Measurements from ENCODE around the gene MBOAT1.

Gene MBOAT1

DNA sequence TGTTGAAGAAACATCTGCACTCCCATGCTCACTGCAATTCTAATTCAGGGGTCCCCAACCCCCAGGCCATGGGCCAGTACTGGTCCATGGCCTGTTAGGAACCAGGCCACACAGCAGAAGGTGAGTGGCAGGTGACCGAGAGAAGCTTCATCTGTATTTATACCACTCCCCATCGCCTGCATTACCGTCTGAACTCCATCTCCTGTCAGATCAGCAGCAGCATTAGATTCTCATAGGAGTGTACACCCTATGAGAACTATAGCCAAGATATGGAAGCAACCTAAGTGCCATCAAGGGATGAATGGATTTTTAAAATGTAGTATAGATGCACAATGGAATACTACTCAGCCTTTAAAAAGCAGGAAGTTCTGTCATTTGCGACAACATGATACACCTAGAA is 53.2 kb downstream of the MBOAT1 start:
- Histone ChIP-seq H3K9me2 (replicated peaks; ENCODE audit: low read depth, low read length) (no peaks in the 10 kb centered on the region), H3K9ac (ENCODE audit: low read depth, low read length, poor library complexity, severe bottlenecking) (no peak overlapping the region), H4K20me1 (ENCODE audit: insufficient read depth, low read length, poor library complexity, severe bottlenecking) (no peaks in the 10 kb centered on the region), H3K36me3 (ENCODE audit: insufficient read depth, low read length) (no peaks in the 10 kb centered on the region), H3K27me3 (ENCODE audit: insufficient read depth, low read length, poor library complexity, severe bottlenecking) (no peaks in the 10 kb centered on the region), H3F3A (ENCODE audit: low read depth) (no peaks in the 10 kb centered on the region), H3K4me1 (ENCODE audit: insufficient read depth, low read length, poor library complexity, severe bottlenecking) (no peaks in the 10 kb centered on the region), H3K9me3 (ENCODE audit: insufficient read depth, low read depth, low read length) (no peaks in the 10 kb centered on the region), H2AFZ (ENCODE audit: low read length) (no peak overlapping the region), H3K4me2 (ENCODE audit: low read depth, low read length, poor library complexity, severe bottlenecking) (no peak overlapping the region), H3K4me3 (ENCODE audit: low read length, poor library complexity, severe bottlenecking) (no peak overlapping the region), H3K79me2 (ENCODE audit: insufficient read depth, low read length) (0 out of 2 replicates have a peak, but pooled peaks cover 10% of the 10 kb centered on the region)
- TF ChIP-seq, protein P1, sequence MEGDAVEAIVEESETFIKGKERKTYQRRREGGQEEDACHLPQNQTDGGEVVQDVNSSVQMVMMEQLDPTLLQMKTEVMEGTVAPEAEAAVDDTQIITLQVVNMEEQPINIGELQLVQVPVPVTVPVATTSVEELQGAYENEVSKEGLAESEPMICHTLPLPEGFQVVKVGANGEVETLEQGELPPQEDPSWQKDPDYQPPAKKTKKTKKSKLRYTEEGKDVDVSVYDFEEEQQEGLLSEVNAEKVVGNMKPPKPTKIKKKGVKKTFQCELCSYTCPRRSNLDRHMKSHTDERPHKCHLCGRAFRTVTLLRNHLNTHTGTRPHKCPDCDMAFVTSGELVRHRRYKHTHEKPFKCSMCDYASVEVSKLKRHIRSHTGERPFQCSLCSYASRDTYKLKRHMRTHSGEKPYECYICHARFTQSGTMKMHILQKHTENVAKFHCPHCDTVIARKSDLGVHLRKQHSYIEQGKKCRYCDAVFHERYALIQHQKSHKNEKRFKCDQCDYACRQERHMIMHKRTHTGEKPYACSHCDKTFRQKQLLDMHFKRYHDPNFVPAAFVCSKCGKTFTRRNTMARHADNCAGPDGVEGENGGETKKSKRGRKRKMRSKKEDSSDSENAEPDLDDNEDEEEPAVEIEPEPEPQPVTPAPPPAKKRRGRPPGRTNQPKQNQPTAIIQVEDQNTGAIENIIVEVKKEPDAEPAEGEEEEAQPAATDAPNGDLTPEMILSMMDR (conservative IDR thresholded peaks at IDR 0.05; ENCODE audit: low read length): no peak
- TF ChIP-seq EZH2phosphoT487 (IDR thresholded peaks at IDR 0.05; ENCODE audit: borderline replicate concordance): no peak

DNA sequence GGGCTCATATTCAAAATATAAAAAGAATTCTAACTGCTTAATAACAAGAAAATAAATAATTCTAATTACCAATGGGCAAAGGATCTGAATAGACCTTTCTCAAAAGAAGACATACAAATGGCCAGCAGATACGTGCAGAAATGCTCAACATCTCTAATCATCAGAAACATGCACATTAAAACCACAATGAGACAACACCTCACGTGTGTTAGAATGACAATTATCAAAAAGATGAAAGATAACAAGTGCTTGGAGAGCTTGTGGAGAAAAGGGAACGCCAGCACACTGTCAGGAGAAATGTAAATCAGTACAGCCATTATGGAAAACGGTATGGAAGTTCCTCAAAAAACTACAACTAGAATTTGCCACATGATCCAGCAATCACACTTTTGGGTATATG is 53.6 kb downstream of the MBOAT1 start:
- Histone ChIP-seq H3K36me3 (ENCODE audit: insufficient read depth, low read length) (no peaks in the 10 kb centered on the region), H2AFZ (ENCODE audit: low read length) (no peak overlapping the region), H3K4me2 (ENCODE audit: low read depth, low read length, poor library complexity, severe bottlenecking) (no peak overlapping the region), H3K9me2 (replicated peaks; ENCODE audit: low read depth, low read length) (no peaks in the 10 kb centered on the region), H3K79me2 (ENCODE audit: insufficient read depth, low read length) (0 out of 2 replicates have a peak, but pooled peaks cover 10% of the 10 kb centered on the region), H4K20me1 (ENCODE audit: insufficient read depth, low read length, poor library complexity, severe bottlenecking) (no peaks in the 10 kb centered on the region), H3K27me3 (ENCODE audit: insufficient read depth, low read length, poor library complexity, severe bottlenecking) (no peaks in the 10 kb centered on the region), H3F3A (ENCODE audit: low read depth) (no peaks in the 10 kb centered on the region), H3K9me3 (ENCODE audit: insufficient read depth, low read depth, low read length) (no peaks in the 10 kb centered on the region), H3K9ac (ENCODE audit: low read depth, low read length, poor library complexity, severe bottlenecking) (no peak overlapping the region), H3K4me1 (ENCODE audit: insufficient read depth, low read length, poor library complexity, severe bottlenecking) (no peaks in the 10 kb centered on the region), H3K4me3 (ENCODE audit: low read length, poor library complexity, severe bottlenecking) (no peak overlapping the region)
- no peak for TF ChIP-seq EZH2phosphoT487 (IDR thresholded peaks at IDR 0.05; ENCODE audit: borderline replicate concordance)

DNA sequence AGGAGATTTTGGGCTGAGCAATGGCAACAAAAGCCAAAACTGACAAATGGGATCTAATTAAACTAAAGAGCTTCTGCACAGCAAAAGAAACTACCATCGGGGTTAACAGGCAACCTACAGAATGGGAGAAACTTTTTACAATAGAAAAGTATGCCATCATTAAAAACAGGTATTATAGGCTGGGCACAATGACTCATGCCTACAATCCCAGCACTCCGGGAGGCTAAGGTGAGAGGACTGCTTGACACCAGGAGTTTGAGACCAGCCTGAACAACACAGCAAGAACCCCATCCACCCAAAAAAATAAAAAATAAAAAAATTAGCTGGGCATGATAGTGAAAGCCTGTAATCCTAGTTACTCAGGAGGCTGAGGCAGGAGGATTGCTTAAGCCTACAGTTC is 55.4 kb downstream of the MBOAT1 start:
- no peaks in the 10 kb centered on the region for H3K9me2 ChIP-seq (replicated peaks; ENCODE audit: low read depth, low read length)
- no peak overlapping the region for H3K4me3 ChIP-seq (ENCODE audit: low read length, poor library complexity, severe bottlenecking)
- no peaks in the 10 kb centered on the region for H3F3A ChIP-seq (ENCODE audit: low read depth)
- no peaks in the 10 kb centered on the region; the same call in 1 of the 2 replicates for H3K36me3 ChIP-seq (ENCODE audit: insufficient read depth, low read length)
- no peaks in the 10 kb centered on the region for H3K9me3 ChIP-seq (ENCODE audit: insufficient read depth, low read depth, low read length)
- H4K20me1 ChIP-seq (ENCODE audit: insufficient read depth, low read length, poor library complexity, severe bottlenecking): no peaks in the 10 kb centered on the region
- TF ChIP-seq, protein P1 (conservative IDR thresholded peaks at IDR 0.05; ENCODE audit: low read length): no peak
- no peak for TF ChIP-seq EZH2phosphoT487 (IDR thresholded peaks at IDR 0.05; ENCODE audit: borderline replicate concordance)
- H3K4me1 ChIP-seq (ENCODE audit: insufficient read depth, low read length, poor library complexity, severe bottlenecking): no peaks in the 10 kb centered on the region
- no peak overlapping the region for H2AFZ ChIP-seq (ENCODE audit: low read length)
- no peak overlapping the region for H3K4me2 ChIP-seq (ENCODE audit: low read depth, low read length, poor library complexity, severe bottlenecking)
- no peaks in the 10 kb centered on the region for H3K27me3 ChIP-seq (ENCODE audit: insufficient read depth, low read length, poor library complexity, severe bottlenecking)
- no peak overlapping the region for H3K9ac ChIP-seq (ENCODE audit: low read depth, low read length, poor library complexity, severe bottlenecking)
- 0 out of 2 replicates have a peak, but pooled peaks cover 10% of the 10 kb centered on the region for H3K79me2 ChIP-seq (ENCODE audit: insufficient read depth, low read length)

DNA sequence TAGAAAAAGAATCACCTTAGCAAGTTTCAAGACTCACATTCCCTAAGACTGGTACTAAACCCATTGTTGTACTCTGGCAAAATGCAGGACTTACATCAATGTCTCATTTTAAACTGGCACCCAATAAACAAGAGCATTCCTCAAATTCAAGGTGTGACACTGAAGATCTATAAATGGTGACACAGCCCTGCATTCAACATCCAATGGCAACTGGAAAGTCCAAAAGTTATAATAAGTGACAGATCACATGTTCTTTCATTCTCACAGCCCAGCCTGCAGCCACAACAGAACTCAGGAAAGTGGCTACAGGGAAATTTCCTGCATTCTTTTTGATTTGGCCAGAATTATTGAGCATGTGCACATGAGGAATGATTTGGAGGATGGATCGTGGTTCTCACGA is 57.5 kb downstream of the MBOAT1 start:
- Histone ChIP-seq H3K27me3 (ENCODE audit: insufficient read depth, low read length, poor library complexity, severe bottlenecking) (no peaks in the 10 kb centered on the region), H3K4me3 (ENCODE audit: low read length, poor library complexity, severe bottlenecking) (no peak overlapping the region), H3K4me1 (ENCODE audit: insufficient read depth, low read length, poor library complexity, severe bottlenecking) (no peaks in the 10 kb centered on the region), H3K4me2 (ENCODE audit: low read depth, low read length, poor library complexity, severe bottlenecking) (no peak overlapping the region), H2AFZ (ENCODE audit: low read length) (no peak overlapping the region), H3K9ac (ENCODE audit: low read depth, low read length, poor library complexity, severe bottlenecking) (no peak overlapping the region), H3K36me3 (ENCODE audit: insufficient read depth, low read length) (peaks cover 3% of the 10 kb centered on the region; the same call in 1 of the 2 replicates), H4K20me1 (ENCODE audit: insufficient read depth, low read length, poor library complexity, severe bottlenecking) (no peaks in the 10 kb centered on the region), H3K79me2 (ENCODE audit: insufficient read depth, low read length) (0 out of 2 replicates have a peak, but pooled peaks cover 10% of the 10 kb centered on the region), H3K9me2 (replicated peaks; ENCODE audit: low read depth, low read length) (no peaks in the 10 kb centered on the region), H3F3A (ENCODE audit: low read depth) (no peaks in the 10 kb centered on the region), H3K9me3 (ENCODE audit: insufficient read depth, low read depth, low read length) (no peaks in the 10 kb centered on the region)
- TF ChIP-seq, protein P1 (conservative IDR thresholded peaks at IDR 0.05; ENCODE audit: low read length): no peak
- no peak for TF ChIP-seq EZH2phosphoT487 (IDR thresholded peaks at IDR 0.05; ENCODE audit: borderline replicate concordance)

All from Loucy (cell line).